ENCODE data around the gene MSH2.
A peak's percentile ranks its signal among the peaks of the same experiment; 100 is the strongest.

Gene MSH2

GRCh38 chr2:47504174-47504810 is 101.3 kb downstream of the MSH2 start:
- Mint-ChIP-seq H3K9me3 (peaks cover 31% of the 10 kb centered on the region), H3K4me3 (no peak overlapping the region), H3K4me1 (no peaks in the 10 kb centered on the region), H3K27me3 (ENCODE audit: low read depth) (no peaks in the 10 kb centered on the region), H3K36me3 (ENCODE audit: low read depth) (peaks cover 5% of the 10 kb centered on the region), H3K27ac (no peak overlapping the region)
- TF ChIP-seq, protein P1, sequence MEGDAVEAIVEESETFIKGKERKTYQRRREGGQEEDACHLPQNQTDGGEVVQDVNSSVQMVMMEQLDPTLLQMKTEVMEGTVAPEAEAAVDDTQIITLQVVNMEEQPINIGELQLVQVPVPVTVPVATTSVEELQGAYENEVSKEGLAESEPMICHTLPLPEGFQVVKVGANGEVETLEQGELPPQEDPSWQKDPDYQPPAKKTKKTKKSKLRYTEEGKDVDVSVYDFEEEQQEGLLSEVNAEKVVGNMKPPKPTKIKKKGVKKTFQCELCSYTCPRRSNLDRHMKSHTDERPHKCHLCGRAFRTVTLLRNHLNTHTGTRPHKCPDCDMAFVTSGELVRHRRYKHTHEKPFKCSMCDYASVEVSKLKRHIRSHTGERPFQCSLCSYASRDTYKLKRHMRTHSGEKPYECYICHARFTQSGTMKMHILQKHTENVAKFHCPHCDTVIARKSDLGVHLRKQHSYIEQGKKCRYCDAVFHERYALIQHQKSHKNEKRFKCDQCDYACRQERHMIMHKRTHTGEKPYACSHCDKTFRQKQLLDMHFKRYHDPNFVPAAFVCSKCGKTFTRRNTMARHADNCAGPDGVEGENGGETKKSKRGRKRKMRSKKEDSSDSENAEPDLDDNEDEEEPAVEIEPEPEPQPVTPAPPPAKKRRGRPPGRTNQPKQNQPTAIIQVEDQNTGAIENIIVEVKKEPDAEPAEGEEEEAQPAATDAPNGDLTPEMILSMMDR (IDR thresholded peaks at IDR 0.05; ENCODE audit: unreplicated experiment in 3 of 3): no peak

DNA sequence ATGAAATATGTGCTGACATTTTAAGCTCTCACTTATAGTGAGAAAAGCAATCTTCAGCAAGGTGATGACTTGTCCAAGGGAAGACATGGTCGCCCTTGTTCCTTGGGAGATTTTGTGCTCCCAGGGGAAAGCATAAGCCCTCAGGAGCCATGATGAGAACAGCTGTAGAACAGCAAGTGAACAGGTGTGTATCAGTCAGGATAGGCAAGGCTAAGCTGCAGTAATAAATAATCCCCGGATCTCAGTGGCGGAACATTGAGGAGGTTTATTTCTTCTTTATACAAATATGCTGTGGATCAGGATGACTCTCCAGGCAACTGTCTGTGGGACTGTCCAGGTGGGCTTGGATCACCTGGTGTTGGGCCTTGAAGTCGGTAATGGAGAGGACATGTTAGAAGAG is 103.1 kb downstream of the MSH2 start:
- TF ChIP-seq, protein P1 (IDR thresholded peaks at IDR 0.05; ENCODE audit: unreplicated experiment in 3 of 3): no peak
- no peak overlapping the region for H3K4me3 Mint-ChIP-seq
- H3K9me3 Mint-ChIP-seq: peaks cover 23% of the 10 kb centered on the region
- H3K27me3 Mint-ChIP-seq (ENCODE audit: low read depth): no peaks in the 10 kb centered on the region
- no peaks in the 10 kb centered on the region for H3K4me1 Mint-ChIP-seq
- no peak overlapping the region for H3K27ac Mint-ChIP-seq
- no peaks in the 10 kb centered on the region for H3K36me3 Mint-ChIP-seq (ENCODE audit: low read depth)

DNA sequence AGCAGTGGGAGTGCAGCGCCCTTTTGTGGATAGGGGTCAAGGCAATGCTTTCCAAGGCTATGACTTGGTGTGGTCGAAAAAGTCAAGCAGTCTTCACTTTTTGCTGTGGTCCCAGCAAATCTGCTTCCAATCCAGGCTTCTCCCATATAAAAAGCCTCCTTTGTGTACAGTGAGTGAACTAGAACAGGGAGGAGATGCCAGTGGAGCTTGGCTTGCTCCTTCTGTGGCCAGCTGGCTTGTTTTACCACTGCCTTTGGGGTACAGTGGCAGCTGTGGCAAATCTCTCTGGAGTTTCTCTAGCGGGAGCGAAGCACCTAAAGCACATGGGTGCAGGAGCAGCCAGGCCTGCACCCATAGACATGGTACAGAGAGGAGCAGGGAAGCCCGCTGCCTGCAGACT is 103.5 kb downstream of the MSH2 start:
- H3K4me1 Mint-ChIP-seq: no peaks in the 10 kb centered on the region
- no peaks in the 10 kb centered on the region for H3K36me3 Mint-ChIP-seq (ENCODE audit: low read depth)
- peaks cover 23% of the 10 kb centered on the region for H3K9me3 Mint-ChIP-seq
- TF ChIP-seq, protein P1 (IDR thresholded peaks at IDR 0.05; ENCODE audit: unreplicated experiment in 3 of 3): no peak
- no peak overlapping the region for H3K4me3 Mint-ChIP-seq
- H3K27me3 Mint-ChIP-seq (ENCODE audit: low read depth): no peaks in the 10 kb centered on the region
- no peak overlapping the region for H3K27ac Mint-ChIP-seq

DNA sequence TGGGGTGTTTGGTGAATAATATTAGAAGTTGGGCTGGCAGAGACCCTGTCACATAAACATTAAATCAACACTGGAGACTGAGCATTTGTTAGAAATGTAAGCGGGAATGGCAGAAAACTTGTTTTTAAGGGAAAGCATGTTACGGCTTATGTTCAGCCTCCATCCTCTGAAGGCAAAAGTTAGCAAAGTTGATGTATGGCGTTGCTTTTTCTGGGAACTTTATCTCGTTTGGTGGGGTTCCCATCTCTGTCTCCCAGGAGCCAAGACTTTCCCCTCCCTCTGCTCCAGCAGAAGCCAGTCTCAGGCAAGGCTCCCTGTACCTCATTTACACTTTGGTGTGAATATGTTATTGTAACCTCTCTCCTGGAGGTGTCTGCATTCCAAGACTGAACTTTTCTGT is 105.1 kb downstream of the MSH2 start:
- peak overlapping the region in 2 of 3 experiments; percentile 4 to 46 for H3K27ac Mint-ChIP-seq
- TF ChIP-seq, protein P1 (IDR thresholded peaks at IDR 0.05; ENCODE audit: unreplicated experiment in 3 of 3): no peak
- no peaks in the 10 kb centered on the region for H3K27me3 Mint-ChIP-seq (ENCODE audit: low read depth)
- H3K4me3 Mint-ChIP-seq: no peak overlapping the region
- peaks cover 14% of the 10 kb centered on the region for H3K9me3 Mint-ChIP-seq
- H3K4me1 Mint-ChIP-seq: no peaks in the 10 kb centered on the region
- H3K36me3 Mint-ChIP-seq (ENCODE audit: low read depth): no peaks in the 10 kb centered on the region

- H3K36me3 Mint-ChIP-seq (ENCODE audit: low read depth): peaks cover 5% of the 10 kb centered on the region
- TF ChIP-seq, protein P1 (IDR thresholded peaks at IDR 0.05; ENCODE audit: unreplicated experiment in 3 of 3): no peak
- no peak overlapping the region for H3K4me3 Mint-ChIP-seq
- no peaks in the 10 kb centered on the region for H3K27me3 Mint-ChIP-seq (ENCODE audit: low read depth)
- no peak overlapping the region for H3K27ac Mint-ChIP-seq
- H3K9me3 Mint-ChIP-seq: peaks cover 14% of the 10 kb centered on the region
- no peaks in the 10 kb centered on the region for H3K4me1 Mint-ChIP-seq
Measured at GRCh38 chr2:47508641-47509040, 105.7 kb downstream of the MSH2 start.

DNA sequence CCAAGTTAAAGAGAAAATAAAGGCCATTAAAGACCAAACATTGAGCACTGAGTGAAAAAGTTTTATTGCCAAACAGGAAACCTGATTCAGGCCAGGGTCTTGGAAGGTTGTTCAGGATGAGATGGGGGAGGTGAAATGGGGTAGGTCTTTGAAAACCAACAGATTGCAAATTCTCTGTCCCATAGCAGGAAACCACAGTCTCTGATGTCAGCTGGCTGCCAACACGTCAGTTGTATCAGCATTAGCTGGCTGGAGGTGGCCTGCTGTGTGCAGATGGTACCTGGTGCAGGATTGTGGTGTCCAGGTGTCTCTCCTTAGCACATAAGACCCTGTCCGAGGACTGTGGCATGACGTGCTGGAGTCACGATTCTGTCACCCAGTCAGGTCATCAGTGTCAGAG is 106.3 kb downstream of the MSH2 start:
- Mint-ChIP-seq H3K4me1 (no peaks in the 10 kb centered on the region), H3K4me3 (no peak overlapping the region), H3K27ac (no peak overlapping the region), H3K27me3 (ENCODE audit: low read depth) (no peaks in the 10 kb centered on the region), H3K9me3 (peaks cover 13% of the 10 kb centered on the region), H3K36me3 (ENCODE audit: low read depth) (peaks cover 8% of the 10 kb centered on the region)
- TF ChIP-seq, protein P1 (IDR thresholded peaks at IDR 0.05; ENCODE audit: unreplicated experiment in 3 of 3): no peak

Data from nephron (organoid).